ENCODE results near the gene EPS15. TPM values are rescaled to one million over a fixed set of nuclear protein-coding genes. Genes with fewer than 3 reads are reported as not detected.
"Not testable (repeated sequence)": the region's sequence is repeated elsewhere in the genome, so short reads cannot be mapped to it uniquely, and the experiment has no call there.

The EPS15 gene
- total and polyA plus RNA-seq, 7 donors: 16.4 to 131 (median 72.4) TPM

GRCh38 chr1:51535006-51535592 lies 16.0 kb upstream of the EPS15 start:
- H3K9me3 ChIP-seq: peaks cover 0 to 3% (median 0%) of the 10 kb centered on the region in 4 donors
- intact Hi-C loops (cut with DNase I): no loop called here

GRCh38 chr1:51534447-51534846 lies 15.4 kb upstream of the EPS15 start:
- H3K36me3 ChIP-seq: no peaks in the 10 kb centered on the region
- H3K9me3 ChIP-seq: peaks cover 0 to 3% (median 0%) of the 10 kb centered on the region in 4 donors
- H3K27me3 ChIP-seq: no peaks in the 10 kb centered on the region
- DNase-seq: no peak
- TF ChIP-seq POLR2AphosphoS5 (IDR thresholded peaks at IDR 0.05): no peak
- no peak for TF ChIP-seq POLR2A (IDR thresholded peaks at IDR 0.05)
- WGBS, 2 donors: 69% methylated on average over 3 of the region's 3 CpGs
- no peak overlapping the region for H3K4me3 ChIP-seq
- H3K27ac ChIP-seq: no peak overlapping the region
- intact Hi-C loops (cut with DNase I): no loop called here
- H3K4me1 ChIP-seq: peaks cover 0 to 11% (median 2%) of the 10 kb centered on the region in 4 donors

More at GRCh38 chr1:51535006-51535592, 16.0 kb upstream of the EPS15 start:
- H3K4me1 ChIP-seq: peaks cover 0 to 11% (median 2%) of the 10 kb centered on the region in 4 donors
- TF ChIP-seq POLR2A (IDR thresholded peaks at IDR 0.05) (no peak), POLR2AphosphoS5 (IDR thresholded peaks at IDR 0.05) (peak in 1 of 4 donors; percentile 46), CTCF (IDR thresholded peaks at IDR 0.05) (peak; percentile 52 to 70 (median 57)), EP300 (IDR thresholded peaks at IDR 0.05) (no peak)
- no peaks in the 10 kb centered on the region for H3K36me3 ChIP-seq
- no peak overlapping the region for H3K4me3 ChIP-seq
- WGBS, 2 donors: 4 to 16% methylated on average over 3 of the region's 3 CpGs
- no peaks in the 10 kb centered on the region for H3K27me3 ChIP-seq
- DNase-seq: peak; percentile 65
- no peak overlapping the region for H3K27ac ChIP-seq

GRCh38 chr1:51532853-51533252 lies 13.8 kb upstream of the EPS15 start:
- Histone ChIP-seq H3K27ac (no peak overlapping the region), H3K27me3 (no peaks in the 10 kb centered on the region), H3K4me3 (no peak overlapping the region), H3K36me3 (no peaks in the 10 kb centered on the region), H3K4me1 (peaks cover 0 to 11% (median 2%) of the 10 kb centered on the region in 4 donors), H3K9me3 (peaks cover 0 to 3% (median 0%) of the 10 kb centered on the region in 4 donors)
- DNase-seq: no peak
- TF ChIP-seq CTCF (IDR thresholded peaks at IDR 0.05) (no peak), EP300 (IDR thresholded peaks at IDR 0.05) (no peak), POLR2AphosphoS5 (IDR thresholded peaks at IDR 0.05) (no peak), POLR2A (IDR thresholded peaks at IDR 0.05) (no peak)
- 98 to 100% methylated on average over 1 of the region's 1 CpG for WGBS, 2 donors
- intact Hi-C loops (cut with DNase I): no loop called here

- H3K36me3 ChIP-seq; H3K27ac ChIP-seq; H3K27me3 ChIP-seq; intact Hi-C loops (cut with DNase I); DNase-seq; H3K9me3 ChIP-seq; H3K4me3 ChIP-seq: not testable (repeated sequence)
- peaks cover 0 to 11% (median 2%) of the 10 kb centered on the region in 4 donors for H3K4me1 ChIP-seq
- WGBS, 2 donors: 97 to 98% methylated on average over 4 of the region's 4 CpGs
Observed at GRCh38 chr1:51530447-51530846, 11.4 kb upstream of the EPS15 start.

GRCh38 chr1:51527144-51527543 lies 8.1 kb upstream of the EPS15 start:
- no peaks in the 10 kb centered on the region for H3K36me3 ChIP-seq
- H3K27ac ChIP-seq: no peak overlapping the region
- TF ChIP-seq POLR2A (IDR thresholded peaks at IDR 0.05) (no peak), POLR2AphosphoS5 (IDR thresholded peaks at IDR 0.05) (no peak), EP300 (IDR thresholded peaks at IDR 0.05) (no peak), CTCF (IDR thresholded peaks at IDR 0.05) (no peak)
- intact Hi-C loops (cut with DNase I): no loop called here
- H3K4me1 ChIP-seq: no peaks in the 10 kb centered on the region
- H3K4me3 ChIP-seq: no peak overlapping the region
- no peaks in the 10 kb centered on the region for H3K9me3 ChIP-seq
- no peaks in the 10 kb centered on the region for H3K27me3 ChIP-seq
- no peak for DNase-seq

- no peaks in the 10 kb centered on the region for H3K9me3 ChIP-seq
- no peaks in the 10 kb centered on the region for H3K4me1 ChIP-seq
- H3K4me3 ChIP-seq: no peak overlapping the region
- H3K27me3 ChIP-seq: no peaks in the 10 kb centered on the region
- no peak for TF ChIP-seq POLR2AphosphoS5 (IDR thresholded peaks at IDR 0.05)
- no peak for TF ChIP-seq POLR2A (IDR thresholded peaks at IDR 0.05)
- no peak for TF ChIP-seq EP300 (IDR thresholded peaks at IDR 0.05)
- no peak for TF ChIP-seq CTCF (IDR thresholded peaks at IDR 0.05)
- no peak overlapping the region for H3K27ac ChIP-seq
- WGBS, 2 donors: 86 to 94% methylated on average over 3 of the region's 3 CpGs
- DNase-seq: no peak
- H3K36me3 ChIP-seq: no peaks in the 10 kb centered on the region
- intact Hi-C loops (cut with DNase I): no loop called here
Observed at GRCh38 chr1:51526248-51526647, 7.2 kb upstream of the EPS15 start.
